Measurements from ENCODE around the gene NT5M. TPM values are rescaled to one million over a fixed set of nuclear protein-coding genes. Genes with fewer than 3 reads are reported as not detected.

Gene NT5M
- total RNA-seq, 1 experiment from 2014 or later: 10.8 TPM

DNA sequence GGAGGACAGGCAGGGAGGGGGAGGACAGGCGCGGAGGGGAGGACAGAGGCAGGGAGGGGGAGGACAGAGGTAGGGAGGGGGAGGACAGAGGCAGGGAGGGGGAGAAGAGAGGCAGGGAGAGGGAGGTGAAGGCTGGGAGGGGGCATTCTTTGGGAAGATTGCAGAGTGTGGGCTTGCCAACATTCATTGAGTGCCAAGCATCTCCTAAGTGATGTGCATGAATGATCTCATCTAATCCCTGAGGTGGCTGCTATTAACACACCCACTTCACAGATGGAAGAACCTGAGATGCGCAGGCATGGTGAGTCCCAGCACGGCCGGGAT, 58.3 kb downstream of the NT5M start:
- peaks cover 3% of the 10 kb centered on the region; the same call in 1 of the 2 replicates for H3K36me3 Mint-ChIP-seq
- H3K4me1 Mint-ChIP-seq: peaks cover 16% of the 10 kb centered on the region
- H3K9me3 Mint-ChIP-seq: peaks cover 22% of the 10 kb centered on the region
- TF ChIP-seq, protein P1, sequence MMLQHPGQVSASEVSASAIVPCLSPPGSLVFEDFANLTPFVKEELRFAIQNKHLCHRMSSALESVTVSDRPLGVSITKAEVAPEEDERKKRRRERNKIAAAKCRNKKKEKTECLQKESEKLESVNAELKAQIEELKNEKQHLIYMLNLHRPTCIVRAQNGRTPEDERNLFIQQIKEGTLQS (CRISPR knock-in tag; conservative IDR thresholded peaks at IDR 0.05): no peak
- TF ChIP-seq, protein P2, sequence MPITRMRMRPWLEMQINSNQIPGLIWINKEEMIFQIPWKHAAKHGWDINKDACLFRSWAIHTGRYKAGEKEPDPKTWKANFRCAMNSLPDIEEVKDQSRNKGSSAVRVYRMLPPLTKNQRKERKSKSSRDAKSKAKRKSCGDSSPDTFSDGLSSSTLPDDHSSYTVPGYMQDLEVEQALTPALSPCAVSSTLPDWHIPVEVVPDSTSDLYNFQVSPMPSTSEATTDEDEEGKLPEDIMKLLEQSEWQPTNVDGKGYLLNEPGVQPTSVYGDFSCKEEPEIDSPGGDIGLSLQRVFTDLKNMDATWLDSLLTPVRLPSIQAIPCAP (CRISPR knock-in tag; IDR thresholded peaks at IDR 0.05): no peak
- TF ChIP-seq GTF2I (CRISPR knock-in tag; conservative IDR thresholded peaks at IDR 0.05): no peak
- no peak for TF ChIP-seq ETV6 (CRISPR knock-in tag; IDR thresholded peaks at IDR 0.05)
- TF ChIP-seq, protein P3, sequence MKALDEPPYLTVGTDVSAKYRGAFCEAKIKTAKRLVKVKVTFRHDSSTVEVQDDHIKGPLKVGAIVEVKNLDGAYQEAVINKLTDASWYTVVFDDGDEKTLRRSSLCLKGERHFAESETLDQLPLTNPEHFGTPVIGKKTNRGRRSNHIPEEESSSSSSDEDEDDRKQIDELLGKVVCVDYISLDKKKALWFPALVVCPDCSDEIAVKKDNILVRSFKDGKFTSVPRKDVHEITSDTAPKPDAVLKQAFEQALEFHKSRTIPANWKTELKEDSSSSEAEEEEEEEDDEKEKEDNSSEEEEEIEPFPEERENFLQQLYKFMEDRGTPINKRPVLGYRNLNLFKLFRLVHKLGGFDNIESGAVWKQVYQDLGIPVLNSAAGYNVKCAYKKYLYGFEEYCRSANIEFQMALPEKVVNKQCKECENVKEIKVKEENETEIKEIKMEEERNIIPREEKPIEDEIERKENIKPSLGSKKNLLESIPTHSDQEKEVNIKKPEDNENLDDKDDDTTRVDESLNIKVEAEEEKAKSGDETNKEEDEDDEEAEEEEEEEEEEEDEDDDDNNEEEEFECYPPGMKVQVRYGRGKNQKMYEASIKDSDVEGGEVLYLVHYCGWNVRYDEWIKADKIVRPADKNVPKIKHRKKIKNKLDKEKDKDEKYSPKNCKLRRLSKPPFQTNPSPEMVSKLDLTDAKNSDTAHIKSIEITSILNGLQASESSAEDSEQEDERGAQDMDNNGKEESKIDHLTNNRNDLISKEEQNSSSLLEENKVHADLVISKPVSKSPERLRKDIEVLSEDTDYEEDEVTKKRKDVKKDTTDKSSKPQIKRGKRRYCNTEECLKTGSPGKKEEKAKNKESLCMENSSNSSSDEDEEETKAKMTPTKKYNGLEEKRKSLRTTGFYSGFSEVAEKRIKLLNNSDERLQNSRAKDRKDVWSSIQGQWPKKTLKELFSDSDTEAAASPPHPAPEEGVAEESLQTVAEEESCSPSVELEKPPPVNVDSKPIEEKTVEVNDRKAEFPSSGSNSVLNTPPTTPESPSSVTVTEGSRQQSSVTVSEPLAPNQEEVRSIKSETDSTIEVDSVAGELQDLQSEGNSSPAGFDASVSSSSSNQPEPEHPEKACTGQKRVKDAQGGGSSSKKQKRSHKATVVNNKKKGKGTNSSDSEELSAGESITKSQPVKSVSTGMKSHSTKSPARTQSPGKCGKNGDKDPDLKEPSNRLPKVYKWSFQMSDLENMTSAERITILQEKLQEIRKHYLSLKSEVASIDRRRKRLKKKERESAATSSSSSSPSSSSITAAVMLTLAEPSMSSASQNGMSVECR (CRISPR knock-in tag; IDR thresholded peaks at IDR 0.05; ENCODE audit: borderline replicate concordance): no peak
- TF ChIP-seq, protein P4, sequence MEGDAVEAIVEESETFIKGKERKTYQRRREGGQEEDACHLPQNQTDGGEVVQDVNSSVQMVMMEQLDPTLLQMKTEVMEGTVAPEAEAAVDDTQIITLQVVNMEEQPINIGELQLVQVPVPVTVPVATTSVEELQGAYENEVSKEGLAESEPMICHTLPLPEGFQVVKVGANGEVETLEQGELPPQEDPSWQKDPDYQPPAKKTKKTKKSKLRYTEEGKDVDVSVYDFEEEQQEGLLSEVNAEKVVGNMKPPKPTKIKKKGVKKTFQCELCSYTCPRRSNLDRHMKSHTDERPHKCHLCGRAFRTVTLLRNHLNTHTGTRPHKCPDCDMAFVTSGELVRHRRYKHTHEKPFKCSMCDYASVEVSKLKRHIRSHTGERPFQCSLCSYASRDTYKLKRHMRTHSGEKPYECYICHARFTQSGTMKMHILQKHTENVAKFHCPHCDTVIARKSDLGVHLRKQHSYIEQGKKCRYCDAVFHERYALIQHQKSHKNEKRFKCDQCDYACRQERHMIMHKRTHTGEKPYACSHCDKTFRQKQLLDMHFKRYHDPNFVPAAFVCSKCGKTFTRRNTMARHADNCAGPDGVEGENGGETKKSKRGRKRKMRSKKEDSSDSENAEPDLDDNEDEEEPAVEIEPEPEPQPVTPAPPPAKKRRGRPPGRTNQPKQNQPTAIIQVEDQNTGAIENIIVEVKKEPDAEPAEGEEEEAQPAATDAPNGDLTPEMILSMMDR (IDR thresholded peaks at IDR 0.05): no peak
- no peak for TF ChIP-seq JUN (CRISPR knock-in tag; IDR thresholded peaks at IDR 0.05)
- TF ChIP-seq KAT7 (CRISPR knock-in tag; IDR thresholded peaks at IDR 0.05; ENCODE audit: borderline replicate concordance): no peak
- TF ChIP-seq, protein P5, sequence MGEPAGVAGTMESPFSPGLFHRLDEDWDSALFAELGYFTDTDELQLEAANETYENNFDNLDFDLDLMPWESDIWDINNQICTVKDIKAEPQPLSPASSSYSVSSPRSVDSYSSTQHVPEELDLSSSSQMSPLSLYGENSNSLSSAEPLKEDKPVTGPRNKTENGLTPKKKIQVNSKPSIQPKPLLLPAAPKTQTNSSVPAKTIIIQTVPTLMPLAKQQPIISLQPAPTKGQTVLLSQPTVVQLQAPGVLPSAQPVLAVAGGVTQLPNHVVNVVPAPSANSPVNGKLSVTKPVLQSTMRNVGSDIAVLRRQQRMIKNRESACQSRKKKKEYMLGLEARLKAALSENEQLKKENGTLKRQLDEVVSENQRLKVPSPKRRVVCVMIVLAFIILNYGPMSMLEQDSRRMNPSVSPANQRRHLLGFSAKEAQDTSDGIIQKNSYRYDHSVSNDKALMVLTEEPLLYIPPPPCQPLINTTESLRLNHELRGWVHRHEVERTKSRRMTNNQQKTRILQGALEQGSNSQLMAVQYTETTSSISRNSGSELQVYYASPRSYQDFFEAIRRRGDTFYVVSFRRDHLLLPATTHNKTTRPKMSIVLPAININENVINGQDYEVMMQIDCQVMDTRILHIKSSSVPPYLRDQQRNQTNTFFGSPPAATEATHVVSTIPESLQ (CRISPR knock-in tag; IDR thresholded peaks at IDR 0.05): no peak
- no peak for TF ChIP-seq TCF7 (CRISPR knock-in tag; IDR thresholded peaks at IDR 0.05; ENCODE audit: low read depth)
- TF ChIP-seq, protein P6, sequence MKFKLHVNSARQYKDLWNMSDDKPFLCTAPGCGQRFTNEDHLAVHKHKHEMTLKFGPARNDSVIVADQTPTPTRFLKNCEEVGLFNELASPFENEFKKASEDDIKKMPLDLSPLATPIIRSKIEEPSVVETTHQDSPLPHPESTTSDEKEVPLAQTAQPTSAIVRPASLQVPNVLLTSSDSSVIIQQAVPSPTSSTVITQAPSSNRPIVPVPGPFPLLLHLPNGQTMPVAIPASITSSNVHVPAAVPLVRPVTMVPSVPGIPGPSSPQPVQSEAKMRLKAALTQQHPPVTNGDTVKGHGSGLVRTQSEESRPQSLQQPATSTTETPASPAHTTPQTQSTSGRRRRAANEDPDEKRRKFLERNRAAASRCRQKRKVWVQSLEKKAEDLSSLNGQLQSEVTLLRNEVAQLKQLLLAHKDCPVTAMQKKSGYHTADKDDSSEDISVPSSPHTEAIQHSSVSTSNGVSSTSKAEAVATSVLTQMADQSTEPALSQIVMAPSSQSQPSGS (CRISPR knock-in tag; IDR thresholded peaks at IDR 0.05; ENCODE audit: borderline replicate concordance, low read depth): no peak
- no peak for TF ChIP-seq CREM (CRISPR knock-in tag; IDR thresholded peaks at IDR 0.05)
- no peak overlapping the region for H3K27ac Mint-ChIP-seq
- ATAC-seq: no peak
- no peaks in the 10 kb centered on the region; the same call in 1 of the 2 replicates for H3K27me3 Mint-ChIP-seq (ENCODE audit: low read depth)
- CTCF ChIA-PET: no interaction called here
- POLR2A ChIA-PET: no interaction called here
- no peak overlapping the region for H3K4me3 Mint-ChIP-seq
- DNase-seq (ENCODE audit: low spot score): no peak

DNA sequence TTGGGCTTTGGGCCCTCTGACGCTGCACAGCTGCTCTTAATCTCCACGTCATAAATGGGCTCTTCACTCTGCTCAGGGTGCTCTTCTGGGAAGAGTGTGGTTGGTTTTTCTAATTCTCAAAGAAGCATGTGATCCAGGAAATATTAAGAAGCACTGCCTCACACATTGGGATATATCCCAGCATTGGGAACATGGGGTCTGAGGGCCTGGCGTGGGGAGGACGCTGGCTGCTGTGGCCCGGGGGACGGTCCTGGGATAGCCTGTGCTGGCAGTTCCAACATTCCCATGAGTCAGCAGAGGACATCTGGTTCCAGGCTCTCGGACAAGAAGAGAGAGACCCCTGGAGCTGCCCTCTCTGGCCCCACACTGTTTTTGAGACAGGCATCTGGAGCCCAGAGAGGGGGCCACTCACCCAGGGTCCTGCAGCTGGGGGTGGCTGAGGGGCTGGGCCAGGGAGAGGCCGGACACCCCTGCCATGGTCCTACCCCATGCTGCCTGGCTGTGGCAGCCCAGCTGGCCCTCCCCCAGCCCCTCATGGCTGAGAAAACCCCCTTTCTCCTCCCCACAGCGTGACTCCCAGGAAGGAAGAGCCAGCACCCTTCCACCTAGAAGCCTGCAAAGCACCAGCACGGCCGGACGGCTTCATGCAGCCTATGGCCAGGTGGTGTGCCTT, 58.8 kb downstream of the NT5M start:
- Mint-ChIP-seq H3K27ac (no peak overlapping the region), H3K36me3 (peaks cover 3% of the 10 kb centered on the region; the same call in 1 of the 2 replicates), H3K4me3 (no peak overlapping the region), H3K27me3 (ENCODE audit: low read depth) (no peaks in the 10 kb centered on the region; the same call in 1 of the 2 replicates), H3K9me3 (peaks cover 22% of the 10 kb centered on the region), H3K4me1 (peaks cover 16% of the 10 kb centered on the region)
- ATAC-seq (no peak), DNase-seq (ENCODE audit: low spot score) (no peak)
- TF ChIP-seq CBFB (CRISPR knock-in tag; IDR thresholded peaks at IDR 0.05; ENCODE audit: low read depth): no peak
- TF ChIP-seq, protein P7, sequence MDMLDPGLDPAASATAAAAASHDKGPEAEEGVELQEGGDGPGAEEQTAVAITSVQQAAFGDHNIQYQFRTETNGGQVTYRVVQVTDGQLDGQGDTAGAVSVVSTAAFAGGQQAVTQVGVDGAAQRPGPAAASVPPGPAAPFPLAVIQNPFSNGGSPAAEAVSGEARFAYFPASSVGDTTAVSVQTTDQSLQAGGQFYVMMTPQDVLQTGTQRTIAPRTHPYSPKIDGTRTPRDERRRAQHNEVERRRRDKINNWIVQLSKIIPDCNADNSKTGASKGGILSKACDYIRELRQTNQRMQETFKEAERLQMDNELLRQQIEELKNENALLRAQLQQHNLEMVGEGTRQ (CRISPR knock-in tag; IDR thresholded peaks at IDR 0.05): no peak
- TF ChIP-seq, protein P8, sequence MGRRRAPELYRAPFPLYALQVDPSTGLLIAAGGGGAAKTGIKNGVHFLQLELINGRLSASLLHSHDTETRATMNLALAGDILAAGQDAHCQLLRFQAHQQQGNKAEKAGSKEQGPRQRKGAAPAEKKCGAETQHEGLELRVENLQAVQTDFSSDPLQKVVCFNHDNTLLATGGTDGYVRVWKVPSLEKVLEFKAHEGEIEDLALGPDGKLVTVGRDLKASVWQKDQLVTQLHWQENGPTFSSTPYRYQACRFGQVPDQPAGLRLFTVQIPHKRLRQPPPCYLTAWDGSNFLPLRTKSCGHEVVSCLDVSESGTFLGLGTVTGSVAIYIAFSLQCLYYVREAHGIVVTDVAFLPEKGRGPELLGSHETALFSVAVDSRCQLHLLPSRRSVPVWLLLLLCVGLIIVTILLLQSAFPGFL (CRISPR knock-in tag; IDR thresholded peaks at IDR 0.05; ENCODE audit: borderline replicate concordance): no peak
- no peak for TF ChIP-seq ZNF219 (CRISPR knock-in tag; IDR thresholded peaks at IDR 0.05; ENCODE audit: borderline replicate concordance)
- no peak for TF ChIP-seq SMAD3 (CRISPR knock-in tag; IDR thresholded peaks at IDR 0.05; ENCODE audit: borderline replicate concordance)
- POLR2A ChIA-PET: no interaction called here
- CTCF ChIA-PET: interaction anchor here (1.3 to 1.9 kb wide), 2 partner anchors 134 to 206 kb away, joined by 4 to 5 read pairs; partner anchors contain the start of gene RASD1
